ENCODE results near the gene CLDN10.
"Not testable (repeated sequence)": the region's sequence is repeated elsewhere in the genome, so short reads cannot be mapped to it uniquely, and the experiment has no call there.

CLDN10 gene

DNA sequence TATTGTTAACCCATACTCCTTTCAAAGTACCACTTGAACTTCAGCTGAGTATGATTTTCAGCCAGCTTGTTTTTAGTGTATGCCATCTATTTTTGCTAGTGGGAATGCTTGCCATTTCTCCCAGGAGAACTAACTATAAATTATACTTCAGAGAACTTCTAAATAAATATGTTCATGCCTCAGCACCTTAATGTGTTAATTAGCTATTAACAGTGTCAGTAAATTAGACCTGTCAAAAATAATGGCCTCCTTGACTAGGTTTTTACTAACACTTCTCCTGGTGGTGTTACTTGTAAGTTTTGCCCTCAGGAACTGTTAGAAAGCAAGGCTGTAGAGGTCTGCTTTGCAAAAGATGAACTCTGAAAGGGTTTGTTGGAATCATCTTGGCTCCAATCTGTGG lies 4.5 kb downstream of the CLDN10 start:
- DNase-seq (ENCODE audit: extremely low read depth, low read depth), result no peak
- TF ChIP-seq CTCF (IDR thresholded peaks at IDR 0.05; ENCODE audit: low read depth, low read length), result no peak

GRCh38 chr13:95559100-95559499 lies 6.6 kb downstream of the CLDN10 start:
- no peak for DNase-seq (ENCODE audit: extremely low read depth, low read depth)
- TF ChIP-seq CTCF (IDR thresholded peaks at IDR 0.05; ENCODE audit: low read depth, low read length), result no peak

GRCh38 chr13:95560387-95560786 lies 7.9 kb downstream of the CLDN10 start:
- no peak for TF ChIP-seq CTCF (IDR thresholded peaks at IDR 0.05; ENCODE audit: low read depth, low read length)
- no peak for DNase-seq (ENCODE audit: extremely low read depth, low read depth)

DNA sequence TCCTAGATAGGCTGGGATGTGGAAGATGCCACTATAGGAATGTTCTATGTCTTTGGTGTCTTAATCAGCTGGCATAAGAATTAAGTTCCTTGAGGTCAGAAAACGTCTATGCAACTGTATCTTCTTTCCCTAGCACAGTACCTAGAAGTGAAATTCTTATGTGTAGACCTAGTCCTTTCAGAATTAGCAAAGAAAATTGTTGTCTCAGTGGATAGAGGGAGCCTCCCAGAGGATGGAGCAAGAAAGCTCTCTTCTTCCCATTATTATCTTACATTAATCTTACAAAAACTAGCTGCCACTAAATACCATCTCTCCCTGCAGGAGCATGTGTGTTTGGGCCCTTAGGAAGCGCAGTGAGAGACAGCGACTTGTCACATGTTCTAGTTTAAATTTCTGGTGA lies 11.6 kb downstream of the CLDN10 start:
- no peak for TF ChIP-seq CTCF (IDR thresholded peaks at IDR 0.05; ENCODE audit: low read depth, low read length)
- no peak for DNase-seq (ENCODE audit: extremely low read depth, low read depth)

DNA sequence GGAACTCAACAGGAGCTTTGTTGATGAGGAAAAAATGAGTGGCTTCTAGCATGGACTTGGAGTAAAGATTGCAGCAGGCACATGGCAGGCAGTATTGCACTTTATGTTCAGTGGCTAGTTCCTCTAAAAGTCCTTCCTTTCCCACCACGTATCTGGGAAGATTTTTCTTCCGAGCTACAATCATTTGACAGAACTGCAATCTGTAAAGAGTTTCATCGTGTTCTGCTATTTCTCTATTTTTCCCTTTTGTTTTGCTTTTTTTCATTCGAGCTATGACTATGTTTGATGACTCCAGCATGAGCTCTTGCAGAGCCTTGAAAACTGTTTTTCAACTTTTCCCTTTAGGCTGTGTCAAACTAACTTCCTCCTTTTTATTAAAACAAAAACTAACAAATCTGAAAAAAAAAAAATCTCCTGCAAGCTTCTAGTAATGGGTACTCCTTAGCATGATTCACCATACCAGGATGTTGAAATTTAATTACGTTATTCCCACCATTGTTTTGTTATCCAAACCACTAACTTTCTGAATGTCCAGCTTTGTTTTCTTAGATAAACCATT lies 12.3 kb downstream of the CLDN10 start:
- TF ChIP-seq CTCF (IDR thresholded peaks at IDR 0.05; ENCODE audit: low read depth, low read length), result no peak
- DNase-seq (ENCODE audit: extremely low read depth, low read depth), result no peak

GRCh38 chr13:95565758-95566157 lies 13.2 kb downstream of the CLDN10 start:
- not testable (repeated sequence) for DNase-seq (ENCODE audit: extremely low read depth, low read depth)

DNA sequence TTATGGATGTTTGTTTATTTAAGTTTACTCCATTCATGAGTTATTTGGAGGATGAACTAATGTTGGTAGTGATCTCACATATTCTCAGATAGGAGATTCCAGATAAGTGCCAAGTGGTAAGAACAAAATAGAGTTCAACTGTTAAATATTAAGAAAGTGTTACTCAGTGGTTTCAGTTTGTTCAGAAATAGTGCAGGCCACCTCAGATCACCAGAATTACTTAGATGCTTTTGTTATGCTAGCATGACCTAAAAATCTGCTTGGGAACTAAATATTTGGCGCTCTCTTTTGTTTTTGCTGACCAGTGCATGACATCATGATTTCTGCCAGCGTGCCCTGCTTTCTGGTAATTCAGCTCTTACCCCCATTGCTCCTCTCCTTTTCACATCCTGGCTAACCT lies 15.6 kb downstream of the CLDN10 start:
- no peak for DNase-seq (ENCODE audit: extremely low read depth, low read depth)
- TF ChIP-seq CTCF (IDR thresholded peaks at IDR 0.05; ENCODE audit: low read depth, low read length), result no peak

DNA sequence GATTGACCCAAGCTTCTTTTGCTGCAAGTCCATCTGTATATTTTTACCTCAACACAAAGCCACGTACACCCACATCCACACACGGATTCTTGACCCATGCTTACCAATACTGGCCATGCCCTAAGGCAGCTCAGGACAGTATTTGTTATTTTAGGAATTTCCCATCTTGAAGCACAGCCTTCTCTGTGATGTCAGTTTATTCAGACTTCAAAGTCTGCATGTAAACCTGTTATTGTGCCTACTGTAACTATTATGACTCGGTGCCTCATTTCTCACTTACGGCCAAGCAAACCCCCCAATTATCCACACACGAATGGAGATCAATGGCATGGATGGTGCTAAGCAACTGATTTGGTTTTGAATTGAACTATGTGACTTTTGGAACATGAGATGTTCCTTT lies 17.5 kb downstream of the CLDN10 start:
- no peak for TF ChIP-seq CTCF (IDR thresholded peaks at IDR 0.05; ENCODE audit: low read depth, low read length)
- DNase-seq (ENCODE audit: extremely low read depth, low read depth), result no peak

Measured in AG09319 (cell line).